CD14-positive monocyte (primary cell): ENCODE data around the gene URGCP. TPM values are rescaled to one million over a fixed set of nuclear protein-coding genes. Genes with fewer than 3 reads are reported as not detected.

ENCODE experiments used
- DNase-seq, 3 donors: peaks; one replicate each; pipeline ENCODE4 v3.0.0-alpha.2; 2011 to 2022
- H2AFZ ChIP-seq: 2 replicates; pipeline ENCODE4 v1.6.0; 2012; ENCODE audit warnings: mild to moderate bottlenecking, low read depth, low read length, inconsistent platforms; ENCODE audit not compliant: insufficient read depth, poor library complexity, severe bottlenecking
- H3K27ac ChIP-seq, 2 donors: 1 replicate in 1 of 2; 2 replicates in 1 of 2; pipeline ENCODE4 v1.5.1; 2012 to 2013; ENCODE audit warnings: low read length in 2 of 2, control low read depth in 1 of 2, inconsistent platforms in 1 of 2, low read depth in 1 of 2, mild to moderate bottlenecking in 1 of 2
- H3K27me3 ChIP-seq, 2 donors: one replicate each; pipeline versions ENCODE4 v1.6.0 to v1.6.1; 2011 to 2013; ENCODE audit warnings: low read length in 2 of 2; ENCODE audit not compliant: control insufficient read depth in 2 of 2, insufficient read depth in 2 of 2
- H3K36me3 ChIP-seq, 2 donors: replicated peaks in 1 of 2; 1 replicate in 1 of 2; 2 replicates in 1 of 2; pipeline versions ENCODE4 v1.5.1 to v1.6.1; 2012 to 2013; ENCODE audit warnings: low read length in 2 of 2, control low read depth in 1 of 2, inconsistent platforms in 1 of 2, mild to moderate bottlenecking in 1 of 2; ENCODE audit not compliant: insufficient read depth in 2 of 2, control insufficient read depth in 1 of 2
- H3K4me1 ChIP-seq, 2 donors: 1 replicate in 1 of 2; 2 replicates in 1 of 2; pipeline versions ENCODE4 v1.5.1 to v1.6.1; 2012 to 2013; ENCODE audit warnings: low read length in 2 of 2, control low read depth in 1 of 2, inconsistent platforms in 1 of 2, mild to moderate bottlenecking in 1 of 2, moderate library complexity in 1 of 2; ENCODE audit not compliant: insufficient read depth in 2 of 2, control insufficient read depth in 1 of 2
- H3K4me2 ChIP-seq: replicated peaks from 2 replicates; pipeline ENCODE3; 2012; ENCODE audit warnings: low read length, moderate library complexity, mild to moderate bottlenecking; ENCODE audit not compliant: poor library complexity, severe bottlenecking; ENCODE audit errors: extremely low read depth
- H3K4me3 ChIP-seq, 3 experiments: fragments of 200-600 bp in 1 of 3; sonication (generic) in 1 of 3; replicated peaks in 1 of 3; 1 replicate in 2 of 3; 2 replicates in 1 of 3; pipeline ENCODE4 v1.5.1; 2011 to 2013; ENCODE audit warnings: low read length in 3 of 3, mild to moderate bottlenecking in 3 of 3, control low read depth in 2 of 3, low read depth in 2 of 3, inconsistent platforms in 1 of 3, moderate library complexity in 1 of 3
- H3K79me2 ChIP-seq: 2 replicates; pipeline ENCODE4 v1.6.0; 2012; ENCODE audit warnings: mild to moderate bottlenecking, control low read depth, inconsistent platforms, low read length, moderate library complexity; ENCODE audit not compliant: insufficient read depth
- H3K9ac ChIP-seq: 2 replicates; pipeline ENCODE4 v1.6.0; 2017; ENCODE audit warnings: low read length, mild to moderate bottlenecking; ENCODE audit not compliant: insufficient read depth, poor library complexity, severe bottlenecking
- H3K9me3 ChIP-seq, 2 donors: replicated peaks in 1 of 2; 1 replicate in 1 of 2; 2 replicates in 1 of 2; pipeline versions ENCODE4 v1.5.1 to v1.6.1; 2012 to 2013; ENCODE audit warnings: low read length in 2 of 2, control low read depth in 1 of 2; ENCODE audit not compliant: control insufficient read depth in 1 of 2, insufficient read depth in 1 of 2
- H4K20me1 ChIP-seq: 2 replicates; pipeline ENCODE4 v1.6.0; 2012; ENCODE audit warnings: mild to moderate bottlenecking, low read length, control low read depth, moderate library complexity; ENCODE audit not compliant: insufficient read depth
- H3K27ac Mint-ChIP-seq, 7 donors: one replicate each; pipeline ENCODE4 v1.8.0; 2020; ENCODE audit warnings: mild to moderate bottlenecking in 7 of 7, mixed read lengths in 7 of 7, moderate library complexity in 6 of 7, inconsistent platforms in 2 of 7
- H3K27me3 Mint-ChIP-seq, 3 donors: one replicate each; pipeline ENCODE4 v1.8.0; 2021 to 2022; ENCODE audit warnings: low read depth in 3 of 3, mild to moderate bottlenecking in 3 of 3, mixed read lengths in 3 of 3, moderate library complexity in 3 of 3, inconsistent platforms in 1 of 3
- H3K36me3 Mint-ChIP-seq, 2 donors: one replicate each; pipeline ENCODE4 v1.8.0; 2020; ENCODE audit warnings: mixed read lengths in 2 of 2, inconsistent platforms in 1 of 2, mild to moderate bottlenecking in 1 of 2
- H3K4me1 Mint-ChIP-seq: one replicate; pipeline ENCODE4 v1.8.0; 2020; ENCODE audit warnings: mild to moderate bottlenecking, mixed read lengths
- H3K4me3 Mint-ChIP-seq, 2 donors: one replicate each; pipeline ENCODE4 v1.8.0; 2020; ENCODE audit warnings: mild to moderate bottlenecking in 2 of 2, mixed read lengths in 2 of 2, moderate library complexity in 1 of 2
- H3K9me3 Mint-ChIP-seq, 7 donors: one replicate each; pipeline ENCODE4 v1.8.0; 2020 to 2022; ENCODE audit warnings: mixed read lengths in 7 of 7, mild to moderate bottlenecking in 6 of 7, moderate library complexity in 6 of 7, inconsistent platforms in 2 of 7
- CTCF ChIP-seq: fragments of 200-600 bp; IDR thresholded peaks from one replicate; pipeline ENCODE4 v1.8.0; 2022; ENCODE audit warnings: antibody characterized with exemption, mild to moderate bottlenecking
- WGBS: methylation state at CpG from one replicate; pipeline ENCODE4 v1.1.5; 2013; ENCODE audit warnings: missing lambda C conversion rate; ENCODE audit not compliant: insufficient coverage; 5-methylcytosine and 5-hydroxymethylcytosine counted together
- intact Hi-C, 2 donors: fragments of 100-400 bp; cut with micrococcal nuclease; formaldehyde crosslinking; loops; one replicate each; pipeline versions ENCODE4 v1.15.0 to v1.15.1; 2023
- polyA plus RNA-seq, 3 donors: library from polyadenylated mRNA; depleted of rRNA in 1 of 3; unstranded in 2 of 3; stranded (reverse) in 1 of 3; fragments of 300-500 nt in 2 of 3; fragments of >200 nt in 1 of 3; fragmentation: Illumina TruSeq in 2 of 3; gene quantifications; 1 replicate in 2 of 3; 2 replicates in 1 of 3; pipeline ENCODE4 v1.2.3, GENCODE V29; 2012 to 2021

Gene URGCP
- polyA plus RNA-seq, 3 donors = 5.7 to 6.8 (median 5.9) TPM

- intact Hi-C loops = no loop called here
- H3K4me3 ChIP-seq = no peak overlapping the region
- DNase-seq = no peak
- no peak overlapping the region for H3K27ac ChIP-seq
- Mint-ChIP-seq H3K4me3 (no peak overlapping the region), H3K27ac (peak overlapping the region in 2 of 7 donors; percentile 11 to 12), H3K36me3 (peaks cover 2 to 6% of the 10 kb centered on the region in 2 donors), H3K9me3 (peaks cover 0 to 1% (median 0%) of the 10 kb centered on the region in 7 donors), H3K4me1 (peaks cover 19% of the 10 kb centered on the region), H3K27me3 (peaks cover 0 to 8% (median 0%) of the 10 kb centered on the region in 3 donors)
- TF ChIP-seq CTCF = no peak
- H3K9ac ChIP-seq = no peak overlapping the region
- H2AFZ ChIP-seq = no peak overlapping the region
- no peak overlapping the region for H3K4me2 ChIP-seq
- H3K79me2 ChIP-seq = peaks cover 5% of the 10 kb centered on the region
- 100% methylated on average over 3 of the region's 4 CpGs for WGBS
- no peaks in the 10 kb centered on the region for H4K20me1 ChIP-seq
- no peaks in the 10 kb centered on the region for H3K36me3 ChIP-seq
- H3K9me3 ChIP-seq = no peaks in the 10 kb centered on the region
- H3K27me3 ChIP-seq = no peaks in the 10 kb centered on the region
- H3K4me1 ChIP-seq = peaks cover 15 to 25% of the 10 kb centered on the region in 2 donors
Observed at GRCh38 chr7:43927810-43928209, 21.4 kb upstream of the URGCP start.

GRCh38 chr7:43926798-43927123 is 20.4 kb upstream of the URGCP start:
- TF ChIP-seq CTCF = no peak
- Mint-ChIP-seq H3K27ac (peak overlapping the region; percentile 81 to 95 (median 93)), H3K4me1 (peaks cover 19% of the 10 kb centered on the region), H3K27me3 (peaks cover 0 to 7% (median 0%) of the 10 kb centered on the region in 3 donors), H3K4me3 (peak overlapping the region; percentile 79 to 91), H3K36me3 (peaks cover 5 to 9% of the 10 kb centered on the region in 2 donors), H3K9me3 (peaks cover 0 to 1% (median 0%) of the 10 kb centered on the region in 7 donors)
- DNase-seq = no peak
- H3K79me2 ChIP-seq = peaks cover 5% of the 10 kb centered on the region
- H3K4me1 ChIP-seq = peaks cover 15 to 25% of the 10 kb centered on the region in 2 donors
- peak overlapping the region; percentile 88 for H3K9ac ChIP-seq
- H4K20me1 ChIP-seq = no peaks in the 10 kb centered on the region
- peak overlapping the region; percentile 94 for H3K4me2 ChIP-seq
- intact Hi-C loops = no loop called here
- no peaks in the 10 kb centered on the region for H3K36me3 ChIP-seq
- H3K4me3 ChIP-seq = peak overlapping the region; percentile 53 to 91 (median 79)
- H3K27me3 ChIP-seq = no peaks in the 10 kb centered on the region
- H2AFZ ChIP-seq = peak overlapping the region; percentile 95
- peak overlapping the region; percentile 93 to 95 for H3K27ac ChIP-seq
- WGBS = 0% methylated on average over 6 of the region's 6 CpGs
- no peaks in the 10 kb centered on the region for H3K9me3 ChIP-seq
